ENCODE data around the gene ABCF3. TPM values are rescaled to one million over a fixed set of nuclear protein-coding genes. Genes with fewer than 3 reads are reported as not detected.

ABCF3 gene
- total RNA-seq, 4 donors from 2014 or later = 94.7 to 136 (median 125) TPM

- DNase-seq = no peak
- Histone ChIP-seq H3K4me3 (no peak overlapping the region), H3K27me3 (no peaks in the 10 kb centered on the region), H3K36me3 (no peaks in the 10 kb centered on the region), H3K27ac (no peak overlapping the region), H3K4me1 (peaks cover 0 to 3% (median under 1%) of the 10 kb centered on the region in 4 donors), H3K9me3 (no peaks in the 10 kb centered on the region)
- TF ChIP-seq POLR2A (IDR thresholded peaks at IDR 0.05) = no peak
- no peak for TF ChIP-seq CTCF (IDR thresholded peaks at IDR 0.05)
Observed at GRCh38 chr3:184223946-184224345, 37.9 kb downstream of the ABCF3 start.

DNA sequence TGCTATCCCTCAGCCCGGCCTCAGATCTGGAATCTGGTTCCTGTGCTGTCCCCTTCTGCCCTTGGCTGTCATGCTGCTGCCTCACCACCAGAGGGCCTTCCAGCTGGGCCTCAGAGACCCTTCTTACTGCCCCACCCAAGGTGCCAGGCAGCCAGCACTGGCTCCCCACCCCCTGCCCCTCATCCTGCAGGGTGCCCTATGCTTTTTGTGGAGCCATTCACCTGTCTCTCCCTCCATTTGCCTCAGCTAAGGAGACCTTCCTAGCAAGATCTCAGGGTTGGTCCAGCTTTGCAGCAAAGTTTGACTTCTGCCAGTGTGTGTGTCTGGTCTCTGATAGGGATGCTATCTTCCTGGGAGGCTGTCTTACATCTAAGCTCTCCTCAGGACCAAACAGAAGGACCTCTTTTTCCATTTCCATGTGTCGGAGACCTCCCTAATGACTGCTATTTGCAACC is 41.5 kb downstream of the ABCF3 start:
- no peak for TF ChIP-seq POLR2A (IDR thresholded peaks at IDR 0.05)
- TF ChIP-seq CTCF (IDR thresholded peaks at IDR 0.05) = peak; percentile 50 to 85 (median 59)
- no peaks in the 10 kb centered on the region for H3K9me3 ChIP-seq
- no peaks in the 10 kb centered on the region for H3K36me3 ChIP-seq
- peaks cover 0 to 22% (median 20%) of the 10 kb centered on the region in 4 donors for H3K4me1 ChIP-seq
- H3K4me3 ChIP-seq = no peak overlapping the region
- no peak overlapping the region for H3K27ac ChIP-seq
- peak in 2 of 3 donors; percentile 26 to 66 for DNase-seq
- H3K27me3 ChIP-seq = peaks cover 0 to 24% of the 10 kb centered on the region in 2 donors

DNA sequence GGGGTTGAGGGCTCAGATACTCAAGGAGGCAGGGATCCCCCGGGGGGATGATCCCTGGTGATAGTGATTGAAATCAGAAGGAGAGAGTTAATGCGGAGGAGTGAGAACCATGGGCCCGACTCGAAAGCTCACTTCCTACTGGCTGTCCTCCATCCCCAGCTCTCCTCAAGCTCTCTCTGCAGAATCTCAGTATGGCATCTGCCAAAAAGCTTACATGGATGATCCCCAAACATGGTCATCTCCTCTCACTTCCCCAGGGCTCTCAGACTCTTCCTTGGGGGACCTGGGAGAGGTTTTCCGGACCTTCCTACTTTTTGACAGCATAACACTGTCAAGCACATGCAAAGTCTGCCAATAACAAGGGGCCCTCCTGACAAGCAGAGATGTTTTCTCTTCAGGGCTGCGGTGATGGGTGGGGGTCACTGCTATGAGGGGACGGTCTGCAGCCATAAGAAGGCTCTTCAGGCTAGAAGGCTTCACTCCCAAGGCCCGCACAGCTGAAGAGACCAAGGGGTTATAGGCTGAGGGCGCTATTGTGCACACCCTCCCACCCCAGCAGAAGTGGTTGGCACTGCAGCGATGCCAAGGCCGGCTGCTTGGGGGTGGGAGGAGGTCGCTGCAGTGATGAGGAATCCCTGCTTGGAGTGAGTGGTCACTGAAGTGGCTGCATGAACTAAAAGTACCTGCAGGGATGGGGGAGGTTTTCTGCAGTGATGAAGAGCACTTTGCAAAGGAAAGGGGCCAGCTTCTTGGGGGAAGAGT is 42.6 kb downstream of the ABCF3 start:
- Histone ChIP-seq H3K4me1 (peaks cover 0 to 22% (median 20%) of the 10 kb centered on the region in 4 donors), H3K27ac (no peak overlapping the region), H3K36me3 (no peaks in the 10 kb centered on the region), H3K27me3 (peaks cover 0 to 24% of the 10 kb centered on the region in 2 donors), H3K4me3 (peak overlapping the region in 2 of 4 donors; percentile 47 to 51), H3K9me3 (no peaks in the 10 kb centered on the region)
- no peak for TF ChIP-seq CTCF (IDR thresholded peaks at IDR 0.05)
- TF ChIP-seq POLR2A (IDR thresholded peaks at IDR 0.05) = no peak
- DNase-seq = no peak

GRCh38 chr3:184229394-184230080 is 43.5 kb downstream of the ABCF3 start, which contains the start of gene VWA5B2:
TSS of gene VWA5B2 (plus strand) at chr3:184229585. CDS start at chr3:184230529, 944 bp downstream.
- Histone ChIP-seq H3K27me3 (peaks cover 0 to 24% of the 10 kb centered on the region in 2 donors), H3K4me3 (peak within 1 kb of the TSS; percentile 38 to 54 (median 49)), H3K4me1 (peaks cover 0 to 22% (median 20%) of the 10 kb centered on the region in 4 donors), H3K36me3 (no peaks in the 10 kb centered on the region), H3K27ac (no peak within 1 kb of the TSS), H3K9me3 (no peaks in the 10 kb centered on the region)
- DNase-seq = peak; percentile 62 to 80 (median 64)
- TF ChIP-seq CTCF (IDR thresholded peaks at IDR 0.05) (peak; percentile 12 to 39 (median 31)), POLR2A (IDR thresholded peaks at IDR 0.05) (no peak)

- no peak for DNase-seq
- peaks cover 0 to 22% (median 20%) of the 10 kb centered on the region in 4 donors for H3K4me1 ChIP-seq
- no peaks in the 10 kb centered on the region for H3K9me3 ChIP-seq
- H3K27ac ChIP-seq = no peak overlapping the region
- TF ChIP-seq POLR2A (IDR thresholded peaks at IDR 0.05) = no peak
- TF ChIP-seq CTCF (IDR thresholded peaks at IDR 0.05) = no peak
- no peaks in the 10 kb centered on the region for H3K36me3 ChIP-seq
- H3K4me3 ChIP-seq = peak overlapping the region; percentile 38 to 54 (median 49)
- peaks cover 0 to 24% of the 10 kb centered on the region in 2 donors for H3K27me3 ChIP-seq
Observed at GRCh38 chr3:184230081-184230602, 44.1 kb downstream of the ABCF3 start.
